ENCODE measurements around the gene ENDOG. TPM values are rescaled to one million over a fixed set of nuclear protein-coding genes. Genes with fewer than 3 reads are reported as not detected.
"Not testable (repeated sequence)": the region's sequence is repeated elsewhere in the genome, so short reads cannot be mapped to it uniquely, and the experiment has no call there.

Gene ENDOG
- polyA plus RNA-seq, 1 donor from 2014 or later = 61.5 TPM

DNA sequence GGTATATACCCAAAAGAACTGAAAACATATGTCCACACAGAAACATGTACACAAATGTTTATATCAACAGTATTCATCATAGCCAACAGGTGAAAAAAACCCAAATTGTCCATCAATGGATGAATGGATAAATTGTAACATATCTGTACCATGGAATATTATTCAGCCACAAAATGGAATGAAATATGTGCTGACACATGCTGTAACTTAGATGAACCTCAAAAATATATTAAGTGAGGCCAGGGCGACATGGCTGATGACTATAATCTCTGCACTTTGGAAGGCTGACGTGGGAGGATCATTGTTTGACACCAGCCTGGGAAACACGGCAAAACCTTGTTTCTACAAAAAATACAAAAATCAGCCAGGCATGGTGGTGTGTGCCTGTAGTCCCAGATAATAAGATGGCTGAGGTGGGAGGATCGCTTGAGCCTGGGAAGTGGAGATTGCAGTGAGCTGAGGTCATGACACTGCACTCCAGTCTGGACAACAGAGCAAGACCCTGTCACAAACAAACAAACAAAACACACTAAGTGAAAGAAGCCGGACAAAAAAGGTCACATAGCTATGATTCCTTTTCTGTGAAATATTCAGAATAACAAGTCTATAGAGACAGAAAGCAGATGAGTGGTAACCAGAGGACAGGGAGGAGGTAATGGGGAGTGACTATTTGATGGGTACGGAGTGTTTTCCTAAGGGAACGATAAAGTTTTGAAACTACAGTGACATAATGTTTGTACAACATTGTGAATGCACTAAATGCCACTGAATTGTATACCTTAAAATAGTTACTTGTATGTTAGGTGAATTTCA is 52.0 kb downstream of the ENDOG start:
- Histone ChIP-seq H3K9ac (ENCODE audit: low read length) (no peak overlapping the region), H3F3A (ENCODE audit: insufficient read depth, low read length, poor library complexity, severe bottlenecking) (no peaks in the 10 kb centered on the region), H3K4me3 (ENCODE audit: low read length) (no peak overlapping the region), H3K9me3 (ENCODE audit: low read length) (no peaks in the 10 kb centered on the region), H3K79me2 (replicated peaks; ENCODE audit: insufficient read depth, low read length) (no peaks in the 10 kb centered on the region), H3K36me3 (ENCODE audit: insufficient read depth, low read length) (no peaks in the 10 kb centered on the region), H3K27me3 (ENCODE audit: insufficient read depth, low read depth, low read length) (no peaks in the 10 kb centered on the region), H4K20me1 (ENCODE audit: insufficient read depth) (no peaks in the 10 kb centered on the region), H3K4me2 (ENCODE audit: low read length) (no peak overlapping the region), H3K27ac (ENCODE audit: low read length) (no peak overlapping the region), H3K9me2 (ENCODE audit: insufficient read depth, low read length) (no peaks in the 10 kb centered on the region), H2AFZ (ENCODE audit: low read depth, low read length) (no peak overlapping the region)
- no peak for TF ChIP-seq MXI1 (conservative IDR thresholded peaks at IDR 0.05; ENCODE audit: poor library complexity, severe bottlenecking)
- no peak for TF ChIP-seq POLR2AphosphoS5 (IDR thresholded peaks at IDR 0.05)
- TF ChIP-seq, protein P1, sequence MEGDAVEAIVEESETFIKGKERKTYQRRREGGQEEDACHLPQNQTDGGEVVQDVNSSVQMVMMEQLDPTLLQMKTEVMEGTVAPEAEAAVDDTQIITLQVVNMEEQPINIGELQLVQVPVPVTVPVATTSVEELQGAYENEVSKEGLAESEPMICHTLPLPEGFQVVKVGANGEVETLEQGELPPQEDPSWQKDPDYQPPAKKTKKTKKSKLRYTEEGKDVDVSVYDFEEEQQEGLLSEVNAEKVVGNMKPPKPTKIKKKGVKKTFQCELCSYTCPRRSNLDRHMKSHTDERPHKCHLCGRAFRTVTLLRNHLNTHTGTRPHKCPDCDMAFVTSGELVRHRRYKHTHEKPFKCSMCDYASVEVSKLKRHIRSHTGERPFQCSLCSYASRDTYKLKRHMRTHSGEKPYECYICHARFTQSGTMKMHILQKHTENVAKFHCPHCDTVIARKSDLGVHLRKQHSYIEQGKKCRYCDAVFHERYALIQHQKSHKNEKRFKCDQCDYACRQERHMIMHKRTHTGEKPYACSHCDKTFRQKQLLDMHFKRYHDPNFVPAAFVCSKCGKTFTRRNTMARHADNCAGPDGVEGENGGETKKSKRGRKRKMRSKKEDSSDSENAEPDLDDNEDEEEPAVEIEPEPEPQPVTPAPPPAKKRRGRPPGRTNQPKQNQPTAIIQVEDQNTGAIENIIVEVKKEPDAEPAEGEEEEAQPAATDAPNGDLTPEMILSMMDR (IDR thresholded peaks at IDR 0.05; ENCODE audit: poor library complexity, severe bottlenecking) = no peak
- TF ChIP-seq, protein P2, sequence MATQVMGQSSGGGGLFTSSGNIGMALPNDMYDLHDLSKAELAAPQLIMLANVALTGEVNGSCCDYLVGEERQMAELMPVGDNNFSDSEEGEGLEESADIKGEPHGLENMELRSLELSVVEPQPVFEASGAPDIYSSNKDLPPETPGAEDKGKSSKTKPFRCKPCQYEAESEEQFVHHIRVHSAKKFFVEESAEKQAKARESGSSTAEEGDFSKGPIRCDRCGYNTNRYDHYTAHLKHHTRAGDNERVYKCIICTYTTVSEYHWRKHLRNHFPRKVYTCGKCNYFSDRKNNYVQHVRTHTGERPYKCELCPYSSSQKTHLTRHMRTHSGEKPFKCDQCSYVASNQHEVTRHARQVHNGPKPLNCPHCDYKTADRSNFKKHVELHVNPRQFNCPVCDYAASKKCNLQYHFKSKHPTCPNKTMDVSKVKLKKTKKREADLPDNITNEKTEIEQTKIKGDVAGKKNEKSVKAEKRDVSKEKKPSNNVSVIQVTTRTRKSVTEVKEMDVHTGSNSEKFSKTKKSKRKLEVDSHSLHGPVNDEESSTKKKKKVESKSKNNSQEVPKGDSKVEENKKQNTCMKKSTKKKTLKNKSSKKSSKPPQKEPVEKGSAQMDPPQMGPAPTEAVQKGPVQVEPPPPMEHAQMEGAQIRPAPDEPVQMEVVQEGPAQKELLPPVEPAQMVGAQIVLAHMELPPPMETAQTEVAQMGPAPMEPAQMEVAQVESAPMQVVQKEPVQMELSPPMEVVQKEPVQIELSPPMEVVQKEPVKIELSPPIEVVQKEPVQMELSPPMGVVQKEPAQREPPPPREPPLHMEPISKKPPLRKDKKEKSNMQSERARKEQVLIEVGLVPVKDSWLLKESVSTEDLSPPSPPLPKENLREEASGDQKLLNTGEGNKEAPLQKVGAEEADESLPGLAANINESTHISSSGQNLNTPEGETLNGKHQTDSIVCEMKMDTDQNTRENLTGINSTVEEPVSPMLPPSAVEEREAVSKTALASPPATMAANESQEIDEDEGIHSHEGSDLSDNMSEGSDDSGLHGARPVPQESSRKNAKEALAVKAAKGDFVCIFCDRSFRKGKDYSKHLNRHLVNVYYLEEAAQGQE (IDR thresholded peaks at IDR 0.05; ENCODE audit: borderline replicate concordance) = no peak
- TF ChIP-seq RAD21 (conservative IDR thresholded peaks at IDR 0.05) = no peak
- TF ChIP-seq EZH2 (IDR thresholded peaks at IDR 0.05; ENCODE audit: borderline replicate concordance, insufficient read depth, low read length, poor library complexity, severe bottlenecking) = no peak
- no peak for TF ChIP-seq SMC3 (conservative IDR thresholded peaks at IDR 0.05; ENCODE audit: poor library complexity)

GRCh38 chr9:128870941-128871265 is 52.6 kb downstream of the ENDOG start:
- H2AFZ ChIP-seq (ENCODE audit: low read depth, low read length); H3K27ac ChIP-seq (ENCODE audit: low read length); H3K9me3 ChIP-seq (ENCODE audit: low read length); H3K4me2 ChIP-seq (ENCODE audit: low read length); H3K9me2 ChIP-seq (ENCODE audit: insufficient read depth, low read length); H3K79me2 ChIP-seq (replicated peaks; ENCODE audit: insufficient read depth, low read length); H3K27me3 ChIP-seq (ENCODE audit: insufficient read depth, low read depth, low read length); H3K9ac ChIP-seq (ENCODE audit: low read length); H4K20me1 ChIP-seq (ENCODE audit: insufficient read depth); H3K36me3 ChIP-seq (ENCODE audit: insufficient read depth, low read length); H3F3A ChIP-seq (ENCODE audit: insufficient read depth, low read length, poor library complexity, severe bottlenecking); H3K4me3 ChIP-seq (ENCODE audit: low read length): not testable (repeated sequence)

Other genes with a start within 250 kb of the ENDOG start
- 82.5 and 86.6 TPM in 2 replicates for gene DYNC2I2, start 161.7 kb upstream of the ENDOG start, polyA plus RNA-seq
- gene SET, start 129.3 kb upstream of the ENDOG start, polyA plus RNA-seq = 549 and 855 TPM in 2 replicates
- gene PKN3, start 116.0 kb upstream of the ENDOG start, polyA plus RNA-seq = 0.06 and 1.4 TPM in 2 replicates
- 0.09 TPM in 1 of 2 replicates, not detected in the other for gene ZDHHC12, start 94.4 kb upstream of the ENDOG start, polyA plus RNA-seq
- gene ZER1, start 46.6 kb upstream of the ENDOG start, polyA plus RNA-seq = 30.6 and 32.2 TPM in 2 replicates
- gene TBC1D13, start 31.2 kb upstream of the ENDOG start, polyA plus RNA-seq = 24.4 and 30.0 TPM in 2 replicates
- 26.7 and 34.7 TPM in 2 replicates for gene SPOUT1, start 11.3 kb downstream of the ENDOG start, polyA plus RNA-seq
- 22.6 and 24.4 TPM in 2 replicates for gene KYAT1, start 63.5 kb downstream of the ENDOG start, polyA plus RNA-seq
- 11.6 and 15.6 TPM in 2 replicates for gene LRRC8A, start 63.6 kb downstream of the ENDOG start, polyA plus RNA-seq
- not detected in 2 replicates for gene PHYHD1, start 102.5 kb downstream of the ENDOG start, polyA plus RNA-seq
- gene DOLK, start 129.1 kb downstream of the ENDOG start, polyA plus RNA-seq = 11.3 and 14.4 TPM in 2 replicates
- gene NUP188, start 129.2 kb downstream of the ENDOG start, polyA plus RNA-seq = 21.2 and 24.0 TPM in 2 replicates
- 128 and 160 TPM in 2 replicates for gene SH3GLB2, start 209.8 kb downstream of the ENDOG start, polyA plus RNA-seq
- gene MIGA2, start 218.1 kb downstream of the ENDOG start, polyA plus RNA-seq = 42.4 and 73.6 TPM in 2 replicates